ENCODE data around the gene UBE2E2.

DNA sequence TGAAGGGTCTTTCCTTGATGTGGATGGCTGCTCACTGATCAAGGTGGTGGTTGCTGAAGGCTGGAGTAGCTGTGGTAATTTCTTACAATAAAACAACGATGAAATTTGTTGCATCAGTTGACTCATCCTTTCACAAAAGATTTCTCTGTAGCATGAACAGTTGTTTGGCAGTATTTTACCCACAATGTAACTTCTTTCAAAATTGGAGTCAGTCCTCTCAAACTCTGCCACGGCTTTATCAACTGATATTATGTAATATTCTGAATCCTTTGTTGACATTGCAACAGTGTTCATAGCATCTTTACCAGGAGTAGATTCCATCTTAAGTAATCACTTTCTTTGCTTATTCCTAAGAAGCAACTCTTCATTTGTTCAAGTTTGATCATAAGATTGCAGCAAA is 252.6 kb downstream of the UBE2E2 start:
- TF ChIP-seq, protein P1, sequence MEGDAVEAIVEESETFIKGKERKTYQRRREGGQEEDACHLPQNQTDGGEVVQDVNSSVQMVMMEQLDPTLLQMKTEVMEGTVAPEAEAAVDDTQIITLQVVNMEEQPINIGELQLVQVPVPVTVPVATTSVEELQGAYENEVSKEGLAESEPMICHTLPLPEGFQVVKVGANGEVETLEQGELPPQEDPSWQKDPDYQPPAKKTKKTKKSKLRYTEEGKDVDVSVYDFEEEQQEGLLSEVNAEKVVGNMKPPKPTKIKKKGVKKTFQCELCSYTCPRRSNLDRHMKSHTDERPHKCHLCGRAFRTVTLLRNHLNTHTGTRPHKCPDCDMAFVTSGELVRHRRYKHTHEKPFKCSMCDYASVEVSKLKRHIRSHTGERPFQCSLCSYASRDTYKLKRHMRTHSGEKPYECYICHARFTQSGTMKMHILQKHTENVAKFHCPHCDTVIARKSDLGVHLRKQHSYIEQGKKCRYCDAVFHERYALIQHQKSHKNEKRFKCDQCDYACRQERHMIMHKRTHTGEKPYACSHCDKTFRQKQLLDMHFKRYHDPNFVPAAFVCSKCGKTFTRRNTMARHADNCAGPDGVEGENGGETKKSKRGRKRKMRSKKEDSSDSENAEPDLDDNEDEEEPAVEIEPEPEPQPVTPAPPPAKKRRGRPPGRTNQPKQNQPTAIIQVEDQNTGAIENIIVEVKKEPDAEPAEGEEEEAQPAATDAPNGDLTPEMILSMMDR (IDR thresholded peaks at IDR 0.05 in 4 of 5, conservative IDR thresholded peaks at IDR 0.05 in 1 of 5), result no peak
- no peak for TF ChIP-seq POLR2A (IDR thresholded peaks at IDR 0.05)

Data from gastrocnemius medialis (tissue), 4 donors.